Lower lobe of right lung (tissue), 2 donors: ENCODE measurements around the gene DQX1. TPM values are rescaled to one million over a fixed set of nuclear protein-coding genes. Genes with fewer than 3 reads are reported as not detected.

ENCODE experiments used
- ATAC-seq, 2 donors: fragments of 200-7000 bp; cut with Tn5 transposase; one replicate each; pipeline ENCODE4 v1.9.1; 2020 to 2022; ENCODE audit warnings: mild to moderate bottlenecking in 2 of 2, moderate library complexity in 2 of 2
- DNase-seq: peaks from one replicate; pipeline ENCODE4 v3.0.0-alpha.2; 2020
- H3K27ac ChIP-seq: fragments of 200-600 bp; one replicate; pipeline ENCODE4 v1.8.0; 2022
- H3K27me3 ChIP-seq: fragments of 200-600 bp; one replicate; pipeline ENCODE4 v1.8.0; 2022; ENCODE audit warnings: low read depth
- H3K36me3 ChIP-seq: fragments of 200-600 bp; one replicate; pipeline ENCODE4 v1.8.0; 2022; ENCODE audit warnings: mild to moderate bottlenecking
- H3K4me1 ChIP-seq: fragments of 200-600 bp; one replicate; pipeline ENCODE4 v1.8.0; 2022
- H3K4me3 ChIP-seq: fragments of 200-600 bp; one replicate; pipeline ENCODE4 v1.8.0; 2022; ENCODE audit warnings: mild to moderate bottlenecking
- H3K9me3 ChIP-seq: fragments of 200-600 bp; one replicate; pipeline ENCODE4 v1.8.0; 2022
- intact Hi-C: fragments of 100-400 bp; cut with DNase I; formaldehyde crosslinking; loops from one replicate; pipeline ENCODE4 v1.11.0; 2022
- total RNA-seq: library from RNA; stranded (reverse); fragmentation: NEBNext Ultra II Directional; extraction: Animal tissue kit (Norgen Biotek cat#: 25700); gene quantifications from one replicate; pipeline ENCODE4 v1.2.1, GENCODE V29; 2021
- TF ChIP-seq, protein P1 (sequence below): fragments of 200-600 bp; IDR thresholded peaks from one replicate; pipeline ENCODE4 v1.8.0; 2022; ENCODE audit warnings: antibody characterized with exemption, mild to moderate bottlenecking
- donor health status: DM: no; HTN: yes; CAD: no; lungs with severe emphysema.

DQX1 gene
- total RNA-seq, 1 donor from 2014 or later = 0.44 TPM

DNA sequence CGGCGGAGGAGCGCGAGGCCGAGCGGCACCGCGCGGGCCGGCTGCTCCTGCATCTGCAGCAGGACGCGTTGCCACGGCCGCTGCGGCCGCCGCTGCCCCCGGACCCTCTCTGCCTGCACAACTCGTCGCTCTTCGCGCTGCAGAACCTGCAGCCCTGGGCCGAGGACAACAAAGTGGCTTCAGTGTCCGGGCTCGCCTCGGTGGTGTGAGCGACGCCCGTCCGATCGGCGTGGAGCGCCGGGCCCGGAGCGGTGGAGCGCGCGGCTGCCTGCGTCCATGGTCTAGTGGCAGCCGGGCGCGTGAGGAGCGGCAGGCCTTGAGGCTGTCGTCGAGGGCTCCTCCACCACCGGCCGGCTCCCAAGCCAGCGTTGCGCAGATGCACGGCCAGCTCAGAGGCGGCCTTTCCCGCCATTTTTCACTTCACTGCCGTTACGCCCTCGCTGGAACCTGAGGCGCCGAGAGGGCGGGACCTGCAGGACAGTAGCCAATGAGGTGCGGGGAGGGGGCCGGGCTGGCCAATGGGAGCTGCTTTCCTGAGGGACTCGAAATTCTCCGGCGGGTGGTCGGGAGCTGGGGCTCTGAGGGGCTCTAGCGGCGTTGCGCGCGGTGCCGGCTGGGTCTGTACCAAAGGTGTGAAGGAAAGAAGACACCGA, 9.9 kb downstream of the DQX1 start:
- Histone ChIP-seq H3K4me3 (peak overlapping the region; percentile 47), H3K9me3 (no peaks in the 10 kb centered on the region), H3K4me1 (peaks cover 31% of the 10 kb centered on the region), H3K27me3 (peaks cover 97% of the 10 kb centered on the region), H3K36me3 (no peaks in the 10 kb centered on the region), H3K27ac (no peak overlapping the region)
- TF ChIP-seq, protein P1, sequence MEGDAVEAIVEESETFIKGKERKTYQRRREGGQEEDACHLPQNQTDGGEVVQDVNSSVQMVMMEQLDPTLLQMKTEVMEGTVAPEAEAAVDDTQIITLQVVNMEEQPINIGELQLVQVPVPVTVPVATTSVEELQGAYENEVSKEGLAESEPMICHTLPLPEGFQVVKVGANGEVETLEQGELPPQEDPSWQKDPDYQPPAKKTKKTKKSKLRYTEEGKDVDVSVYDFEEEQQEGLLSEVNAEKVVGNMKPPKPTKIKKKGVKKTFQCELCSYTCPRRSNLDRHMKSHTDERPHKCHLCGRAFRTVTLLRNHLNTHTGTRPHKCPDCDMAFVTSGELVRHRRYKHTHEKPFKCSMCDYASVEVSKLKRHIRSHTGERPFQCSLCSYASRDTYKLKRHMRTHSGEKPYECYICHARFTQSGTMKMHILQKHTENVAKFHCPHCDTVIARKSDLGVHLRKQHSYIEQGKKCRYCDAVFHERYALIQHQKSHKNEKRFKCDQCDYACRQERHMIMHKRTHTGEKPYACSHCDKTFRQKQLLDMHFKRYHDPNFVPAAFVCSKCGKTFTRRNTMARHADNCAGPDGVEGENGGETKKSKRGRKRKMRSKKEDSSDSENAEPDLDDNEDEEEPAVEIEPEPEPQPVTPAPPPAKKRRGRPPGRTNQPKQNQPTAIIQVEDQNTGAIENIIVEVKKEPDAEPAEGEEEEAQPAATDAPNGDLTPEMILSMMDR = no peak
- DNase-seq (peak; percentile 74), ATAC-seq (peak; percentile 79 to 87)
- intact Hi-C loops = no loop called here

- H3K4me1 ChIP-seq = peaks cover 31% of the 10 kb centered on the region
- TF ChIP-seq, protein P1 = no peak
- intact Hi-C loops = no loop called here
- H3K27me3 ChIP-seq = peaks cover 98% of the 10 kb centered on the region
- no peak overlapping the region for H3K27ac ChIP-seq
- DNase-seq = no peak
- H3K36me3 ChIP-seq = no peaks in the 10 kb centered on the region
- peak overlapping the region; percentile 47 for H3K4me3 ChIP-seq
- H3K9me3 ChIP-seq = no peaks in the 10 kb centered on the region
- ATAC-seq = peak; percentile 49 to 56
These were observed 10.6 kb downstream of the DQX1 start for GRCh38 chr2:74515271-74515980.

- no peak for DNase-seq
- Histone ChIP-seq H3K27ac (no peak within 1 kb of the TSS), H3K27me3 (peaks cover 99% of the 10 kb centered on the region), H3K4me1 (peaks cover 31% of the 10 kb centered on the region), H3K4me3 (peak within 1 kb of the TSS; percentile 47), H3K36me3 (no peaks in the 10 kb centered on the region), H3K9me3 (no peaks in the 10 kb centered on the region)
- TF ChIP-seq, protein P1 = no peak
- no peak for ATAC-seq
- intact Hi-C loops = no loop called here
These were observed 11.4 kb downstream of the DQX1 start, which contains the start of gene TLX2 for GRCh38 chr2:74514368-74515270. Gene TLX2, plus strand, starts transcription at chr2:74514450. Its CDS starts 357 bp downstream, at chr2:74514807.

DNA sequence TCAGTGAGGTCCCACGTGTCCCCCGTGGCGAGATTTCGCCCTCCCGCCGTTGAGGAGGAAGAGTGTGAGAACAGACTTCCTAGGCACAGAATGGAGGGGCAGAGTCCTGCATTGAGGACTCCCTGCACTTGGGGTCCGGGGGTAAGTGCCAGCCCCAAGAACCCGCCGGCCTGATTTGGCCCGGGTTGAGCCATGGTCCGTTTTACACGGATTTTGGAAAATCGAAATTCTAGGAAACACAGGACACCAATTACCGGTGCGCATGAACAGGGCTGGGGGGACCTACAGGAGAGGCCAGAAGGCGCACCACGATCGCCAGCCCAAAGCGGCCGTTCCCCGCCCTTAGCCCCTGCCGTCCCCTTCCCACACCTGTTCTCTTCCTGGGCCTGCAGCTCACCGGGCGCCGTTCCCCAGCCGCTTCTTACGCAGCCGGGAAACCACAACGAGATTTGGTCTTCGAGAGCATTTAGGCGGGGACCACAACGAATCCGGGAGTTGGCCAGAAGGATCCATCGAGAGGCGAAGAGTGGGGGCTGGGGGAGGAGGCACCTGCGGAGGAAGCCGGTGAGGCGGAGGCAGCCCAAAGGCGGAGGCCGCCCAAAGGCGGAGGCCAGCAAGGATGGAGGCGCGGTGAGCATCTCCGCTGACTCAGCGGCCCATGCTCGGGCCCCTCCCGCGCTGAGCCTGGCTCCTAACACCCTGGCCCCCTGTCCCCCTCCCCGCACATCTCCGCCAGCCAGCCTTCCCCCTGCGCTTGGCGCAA, 12.2 kb downstream of the DQX1 start:
- Histone ChIP-seq H3K4me3 (no peak overlapping the region), H3K9me3 (no peaks in the 10 kb centered on the region), H3K27me3 (peaks cover 92% of the 10 kb centered on the region), H3K36me3 (no peaks in the 10 kb centered on the region), H3K4me1 (peaks cover 31% of the 10 kb centered on the region), H3K27ac (no peak overlapping the region)
- no peak for DNase-seq
- no peak for ATAC-seq
- intact Hi-C loops = no loop called here
- TF ChIP-seq, protein P1 = no peak
